GM10248 (cell line): ENCODE measurements around the gene GNAI2.

ENCODE experiments used
- CTCF ChIA-PET: fragments of 300-600 bp; sonication (Branson Sonifier 250); formaldehyde crosslinking; extraction: SDS; loops from one replicate; lab custom pipeline; 2021; ENCODE audit warnings: antibody characterized with exemption; lab: Yijun Ruan, JAX
- POLR2A ChIA-PET: fragments of 350-650 bp; sonication (Branson Sonifier 250); formaldehyde crosslinking; extraction: SDS; loops from one replicate; lab custom pipeline; 2020; ENCODE audit warnings: antibody characterized with exemption; lab: Yijun Ruan, JAX
- DNase-seq: peaks from one replicate; pipeline ENCODE4 v3.0.0; 2012; ENCODE audit errors: extremely low spot score
- TF ChIP-seq, protein P1 (sequence below): IDR thresholded peaks from 2 replicates; pipeline ENCODE4 v1.5.1; 2012; ENCODE audit warnings: mild to moderate bottlenecking, low read depth; ENCODE audit errors: extremely low read depth, missing control alignments, control extremely low read depth

The GNAI2 gene

DNA sequence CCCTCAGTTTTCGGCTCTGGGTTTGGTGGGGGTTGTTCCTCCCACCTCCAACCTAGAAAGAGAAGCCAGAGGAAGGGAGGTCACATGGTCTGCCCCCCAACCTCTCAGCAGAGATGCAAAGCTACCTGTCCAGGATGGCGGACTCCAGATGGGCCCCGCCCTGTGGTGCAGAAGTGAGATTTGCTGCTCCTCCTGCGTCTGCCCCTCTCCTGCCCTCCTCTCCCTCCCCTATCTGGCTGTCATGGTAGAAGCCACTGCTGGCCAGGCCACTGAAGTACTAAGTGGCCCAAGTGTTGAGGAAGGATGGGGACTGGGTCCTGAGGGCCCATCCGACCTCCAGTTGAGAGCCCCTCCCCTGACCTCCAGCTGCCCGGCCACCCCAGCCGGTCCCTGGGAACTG, 30.8 kb downstream of the GNAI2 start:
- TF ChIP-seq, protein P1, sequence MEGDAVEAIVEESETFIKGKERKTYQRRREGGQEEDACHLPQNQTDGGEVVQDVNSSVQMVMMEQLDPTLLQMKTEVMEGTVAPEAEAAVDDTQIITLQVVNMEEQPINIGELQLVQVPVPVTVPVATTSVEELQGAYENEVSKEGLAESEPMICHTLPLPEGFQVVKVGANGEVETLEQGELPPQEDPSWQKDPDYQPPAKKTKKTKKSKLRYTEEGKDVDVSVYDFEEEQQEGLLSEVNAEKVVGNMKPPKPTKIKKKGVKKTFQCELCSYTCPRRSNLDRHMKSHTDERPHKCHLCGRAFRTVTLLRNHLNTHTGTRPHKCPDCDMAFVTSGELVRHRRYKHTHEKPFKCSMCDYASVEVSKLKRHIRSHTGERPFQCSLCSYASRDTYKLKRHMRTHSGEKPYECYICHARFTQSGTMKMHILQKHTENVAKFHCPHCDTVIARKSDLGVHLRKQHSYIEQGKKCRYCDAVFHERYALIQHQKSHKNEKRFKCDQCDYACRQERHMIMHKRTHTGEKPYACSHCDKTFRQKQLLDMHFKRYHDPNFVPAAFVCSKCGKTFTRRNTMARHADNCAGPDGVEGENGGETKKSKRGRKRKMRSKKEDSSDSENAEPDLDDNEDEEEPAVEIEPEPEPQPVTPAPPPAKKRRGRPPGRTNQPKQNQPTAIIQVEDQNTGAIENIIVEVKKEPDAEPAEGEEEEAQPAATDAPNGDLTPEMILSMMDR = no peak
- CTCF ChIA-PET = interaction anchor here (1.1 to 4.6 kb wide), 8 partner anchors 8 to 147 kb away, joined by 3 to 19 read pairs (median 4); partner anchors contain the start of genes GNAI2 and GNAT1
- no peak for DNase-seq
- POLR2A ChIA-PET = no interaction called here

DNA sequence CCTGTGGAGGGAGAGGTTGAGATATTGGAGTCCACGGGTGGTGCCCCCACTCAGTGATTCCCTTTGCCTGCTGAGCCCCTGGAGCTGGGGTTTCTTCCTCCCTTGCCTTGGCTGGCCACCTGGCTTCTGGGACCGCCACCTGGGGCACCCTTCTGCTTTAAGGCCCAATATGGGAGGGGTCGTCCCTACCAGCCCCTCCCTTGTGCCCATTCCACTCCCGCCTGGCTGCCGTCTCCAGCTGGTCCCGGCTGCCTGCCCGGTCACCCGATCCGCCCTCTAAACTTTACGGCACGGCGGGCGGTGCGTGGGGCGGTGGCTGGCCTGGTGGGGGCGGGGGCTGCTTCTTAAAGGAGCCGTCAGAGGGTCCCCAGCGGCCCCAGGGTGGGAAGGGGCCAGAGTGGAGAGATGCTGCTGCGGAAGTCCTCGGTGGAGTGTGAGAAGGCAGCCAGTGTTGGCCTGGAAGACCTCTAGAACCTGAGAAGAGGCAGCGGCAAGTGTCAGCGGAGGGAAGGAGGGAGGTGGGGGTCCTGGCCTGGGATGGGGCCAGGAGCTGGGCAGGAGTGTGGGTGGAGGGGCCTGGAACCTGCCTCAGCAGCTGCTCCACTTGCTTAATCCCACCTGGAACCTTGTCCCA, 31.4 kb downstream of the GNAI2 start:
- ChIA-PET POLR2A (no interaction called here), CTCF (interaction anchor here (0.6 to 4.6 kb wide), 9 partner anchors 9 to 147 kb away, joined by 3 to 19 read pairs (median 3); partner anchors contain the start of genes GNAI2 and GNAT1)
- TF ChIP-seq, protein P1 = no peak
- no peak for DNase-seq

- ChIA-PET POLR2A (no interaction called here), CTCF (interaction anchor here (1.3 to 4.6 kb wide), 3 partner anchors 10 to 148 kb away, joined by 3 to 19 read pairs (median 5); no protein-coding TSS in a partner anchor)
- TF ChIP-seq, protein P1 = no peak
- DNase-seq = no peak
These were observed 32.3 kb downstream of the GNAI2 start for GRCh38 chr3:50268276-50268675.

GRCh38 chr3:50268703-50269451, 32.9 kb downstream of the GNAI2 start, which contains the start of gene SEMA3B:
Gene SEMA3B (plus strand): TSS chr3:50269147. CDS start chr3:50269241, 94 bp downstream.
- DNase-seq = no peak
- TF ChIP-seq, protein P1 = no peak
- CTCF ChIA-PET = interaction anchor here (0.7 to 4.2 kb wide), 4 partner anchors 8 to 77 kb away, joined by 3 to 41 read pairs (median 7); no protein-coding TSS in a partner anchor
- POLR2A ChIA-PET = no interaction called here

DNA sequence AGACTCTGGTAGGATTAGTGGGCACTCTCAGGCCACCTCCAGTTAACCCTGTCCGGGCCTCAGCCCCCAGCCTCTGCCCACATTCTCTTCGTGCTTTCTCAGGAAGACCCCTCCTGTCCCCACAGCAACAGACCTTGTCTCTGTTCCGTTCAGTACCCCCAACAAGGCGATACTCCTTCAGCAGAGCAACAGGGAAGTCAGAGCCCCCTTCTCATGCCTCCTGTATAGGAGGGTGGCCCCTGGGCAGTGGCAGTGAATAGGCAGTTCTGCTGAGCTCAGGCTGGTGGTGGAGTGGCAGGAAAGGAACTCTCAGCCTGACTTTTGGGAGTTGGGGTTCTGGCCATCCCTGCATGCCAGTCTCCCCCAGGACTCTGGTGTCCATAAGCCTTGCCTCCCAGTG, 33.5 kb downstream of the GNAI2 start:
- no peak for DNase-seq
- ChIA-PET POLR2A (no interaction called here), CTCF (interaction anchor here (1.3 to 4.2 kb wide), 3 partner anchors 9 to 39 kb away, joined by 3 to 41 read pairs (median 11); no protein-coding TSS in a partner anchor)
- TF ChIP-seq, protein P1 = no peak

DNA sequence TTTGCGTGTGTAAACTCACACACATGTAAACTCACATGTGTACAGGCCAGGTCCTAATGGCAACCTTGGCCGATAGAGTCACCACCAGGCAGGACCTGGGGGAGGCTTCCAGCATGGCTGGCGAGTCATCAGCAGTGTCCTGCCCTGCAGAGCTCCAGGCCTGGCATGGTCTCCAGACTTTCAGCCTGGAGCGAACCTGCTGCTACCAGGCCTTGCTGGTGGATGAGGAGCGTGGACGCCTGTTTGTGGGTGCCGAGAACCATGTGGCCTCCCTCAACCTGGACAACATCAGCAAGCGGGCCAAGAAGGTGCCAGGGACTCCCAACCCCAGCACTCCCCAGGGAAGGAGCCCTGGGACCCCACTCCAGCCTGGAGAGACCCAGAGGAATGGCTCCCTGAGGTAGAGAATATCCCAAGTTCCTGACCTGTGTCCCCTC, 34.0 kb downstream of the GNAI2 start:
- POLR2A ChIA-PET = no interaction called here
- TF ChIP-seq, protein P1 = no peak

More for the DNA sequence above, 34.0 kb downstream of the GNAI2 start:
- CTCF ChIA-PET = interaction anchor here (1.3 to 4.2 kb wide), 4 partner anchors 10 to 43 kb away, joined by 3 to 41 read pairs (median 18); no protein-coding TSS in a partner anchor
- no peak for DNase-seq
